GM19043 (cell line): ENCODE data around the gene LRRC8D.

Experiments
- ATAC-seq: cut with Tn5 transposase; IDR thresholded peaks from one replicate; pipeline ENCODE4 v1.9.1; 2021; ENCODE audit warnings: low read depth; ENCODE audit not compliant: unreplicated experiment

LRRC8D gene

DNA sequence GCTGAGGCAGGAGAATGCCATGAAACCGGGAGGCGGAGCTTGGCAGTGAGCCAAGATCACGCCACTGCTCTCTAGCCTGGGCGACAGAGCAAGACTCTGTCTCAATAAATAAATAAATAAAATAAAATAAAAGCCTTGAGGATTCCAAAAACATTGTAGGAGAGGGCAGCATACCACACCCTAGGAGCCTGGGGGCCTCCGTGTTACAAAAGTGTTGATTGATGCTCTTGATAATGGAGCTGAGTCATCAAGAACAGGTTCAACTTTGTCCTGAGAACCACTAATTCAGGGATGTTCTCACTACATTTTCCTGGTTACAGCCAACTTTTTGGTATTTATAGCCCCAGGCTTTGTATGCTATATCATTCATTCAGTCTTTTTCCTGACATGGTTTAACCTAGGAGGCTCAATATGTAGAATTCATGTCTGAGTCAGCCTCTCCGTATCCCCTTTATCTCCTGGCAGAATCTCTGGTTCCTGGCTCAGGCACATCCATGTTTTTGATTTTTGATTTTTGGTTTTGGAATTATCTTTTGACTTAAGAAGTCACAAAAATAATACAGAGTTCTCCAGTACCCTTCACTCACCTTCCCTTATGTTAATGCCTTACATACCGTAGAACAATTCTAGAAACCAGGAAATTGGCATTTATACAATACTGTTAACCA is 69.4 kb downstream of the LRRC8D start:
- ATAC-seq, result no peak

DNA sequence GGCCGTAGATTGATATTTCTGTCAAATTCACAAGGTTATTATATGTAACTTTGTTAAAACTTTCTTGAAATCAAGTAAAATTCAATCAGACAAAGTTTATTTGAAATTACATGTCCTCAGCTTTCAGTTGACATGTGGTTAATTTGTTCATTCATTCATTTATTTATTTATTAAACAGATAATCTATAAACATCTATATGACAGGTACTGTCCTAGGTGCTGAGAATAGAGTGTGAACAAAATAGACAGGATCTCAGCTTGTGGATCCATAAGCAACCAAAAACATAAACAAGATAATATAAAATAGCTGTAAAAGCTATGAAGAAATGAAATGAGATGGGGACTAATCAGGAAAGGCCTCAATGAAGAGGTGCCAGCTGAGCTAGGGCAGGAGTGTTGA is 72.0 kb downstream of the LRRC8D start:
- ATAC-seq, result no peak

DNA sequence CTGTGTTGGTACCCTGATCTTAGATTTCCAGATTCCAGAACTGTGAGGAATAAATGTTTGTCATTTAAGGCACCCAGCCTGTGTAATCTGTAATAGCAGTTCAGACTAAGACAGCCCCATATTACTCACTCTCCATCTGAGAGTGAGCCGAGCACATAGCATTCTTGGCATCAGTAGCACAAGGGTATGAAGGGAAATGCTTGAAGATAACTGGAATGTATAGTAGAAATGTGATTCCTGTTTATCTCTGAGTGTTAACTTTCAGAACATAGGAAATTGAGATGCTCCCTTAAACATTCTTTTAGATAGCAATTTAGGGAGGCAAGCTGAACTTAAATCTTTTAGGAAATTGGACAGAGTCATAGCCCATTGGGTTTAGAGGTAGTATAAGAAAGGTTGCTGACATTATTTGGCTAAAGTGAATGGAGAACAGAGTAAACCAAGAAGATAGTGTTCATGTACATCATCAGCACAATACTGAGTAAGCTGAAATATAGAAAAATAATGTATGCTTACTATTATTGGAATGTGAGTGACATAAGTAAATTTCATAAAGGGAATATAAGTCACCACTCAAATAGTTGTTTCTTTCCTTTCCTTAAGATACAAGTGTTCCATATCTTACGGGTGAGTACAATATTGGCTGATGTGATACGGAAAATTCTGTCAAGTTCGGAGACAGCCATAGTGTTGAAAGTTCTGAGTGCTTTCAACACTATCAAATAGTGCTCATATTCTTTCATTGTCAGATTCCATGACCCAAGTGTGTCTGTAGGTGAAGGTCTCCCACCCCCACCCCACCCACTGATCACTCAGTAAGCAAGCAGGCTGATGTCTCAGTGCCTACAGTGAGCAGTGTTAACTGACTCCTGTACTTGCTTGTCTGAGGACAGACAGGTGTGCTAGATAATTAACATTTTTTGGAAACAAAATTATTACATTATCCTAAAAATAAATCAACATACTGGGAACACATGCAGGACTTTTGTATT is 73.7 kb downstream of the LRRC8D start:
- ATAC-seq, result no peak

- no peak for ATAC-seq
Observed at GRCh38 chr1:89896105-89896942, 75.5 kb downstream of the LRRC8D start.

- no peak for ATAC-seq
Observed at GRCh38 chr1:89897347-89898133, 76.7 kb downstream of the LRRC8D start.

- ATAC-seq, result no peak
Observed at GRCh38 chr1:89898150-89898549, 77.3 kb downstream of the LRRC8D start.

DNA sequence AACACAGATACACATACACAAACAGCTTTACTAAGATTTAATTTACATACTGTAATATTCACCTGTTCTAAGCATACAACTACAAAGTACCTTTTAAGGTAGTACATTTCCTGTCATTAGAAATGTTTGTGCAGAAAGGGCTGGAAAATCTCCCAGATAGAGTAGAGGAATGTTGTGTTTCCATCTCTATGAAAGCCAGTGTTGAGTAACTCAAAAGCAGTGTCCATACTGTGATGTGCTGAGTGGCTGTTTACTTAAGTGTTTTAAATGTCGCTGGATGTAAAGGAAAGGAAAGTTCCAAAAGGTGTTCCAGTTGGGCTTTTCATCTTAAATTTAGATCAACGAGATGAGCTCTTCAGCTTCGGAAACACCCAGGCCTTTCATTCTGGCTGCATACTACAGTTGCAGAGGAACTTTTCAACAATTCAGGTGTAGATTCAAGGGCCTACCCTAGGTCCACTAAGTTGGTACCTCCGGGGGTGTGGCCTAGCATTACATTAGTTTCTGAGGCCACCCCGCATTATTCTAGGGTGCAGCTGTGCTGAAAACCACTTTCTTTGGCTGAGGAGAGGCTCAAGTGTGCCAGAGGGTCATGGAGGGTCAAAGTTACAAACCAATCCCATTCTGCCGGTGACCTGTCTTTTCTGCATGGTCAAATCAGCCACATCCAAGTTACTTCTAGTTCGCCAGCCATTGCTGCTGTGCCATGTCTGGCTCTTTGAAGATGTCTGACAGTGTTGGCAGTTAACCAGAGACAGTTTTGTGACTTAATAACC is 78.1 kb downstream of the LRRC8D start:
- no peak for ATAC-seq

GRCh38 chr1:89900323-89900722 is 79.5 kb downstream of the LRRC8D start:
- ATAC-seq, result no peak

GRCh38 chr1:89900791-89901708 is 80.2 kb downstream of the LRRC8D start:
- no peak for ATAC-seq

DNA sequence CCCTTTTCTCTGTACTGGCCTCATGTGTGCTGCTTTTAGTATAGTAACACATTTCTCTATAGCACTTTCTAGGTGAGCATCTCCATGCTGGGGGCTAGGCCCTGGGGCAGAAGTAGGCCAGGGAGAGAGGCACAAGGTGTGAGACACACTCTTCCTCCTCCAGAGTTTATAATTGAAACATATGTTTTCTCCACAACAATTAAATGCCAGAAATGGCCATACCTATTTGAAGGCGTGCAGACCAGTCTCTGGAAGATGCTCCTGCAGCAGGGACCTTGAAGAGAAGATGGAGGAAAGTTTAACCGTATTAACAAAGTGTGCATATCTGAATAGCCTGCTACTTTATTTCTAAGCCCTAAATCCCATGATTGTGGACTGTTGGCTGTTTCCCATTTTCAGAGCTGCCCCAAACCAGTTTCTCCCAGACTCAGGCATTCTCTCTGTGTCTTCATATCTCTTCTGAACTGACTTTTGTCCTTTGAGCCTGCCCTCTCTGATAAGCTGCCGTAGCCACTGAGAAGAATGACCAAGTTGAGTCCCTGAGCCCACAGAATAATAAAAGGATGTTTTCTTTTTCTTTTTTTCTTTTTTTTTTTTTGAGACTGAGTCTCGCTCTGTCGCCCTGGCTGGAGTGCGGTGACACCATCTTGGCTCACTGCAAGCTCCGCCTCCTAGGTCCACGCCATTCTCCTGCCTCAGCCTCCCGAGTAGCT is 81.3 kb downstream of the LRRC8D start:
- no peak for ATAC-seq

- no peak for ATAC-seq
Observed at GRCh38 chr1:89903550-89903949, 82.7 kb downstream of the LRRC8D start.

GRCh38 chr1:89904219-89904980 is 83.6 kb downstream of the LRRC8D start:
- ATAC-seq, result no peak

GRCh38 chr1:89905395-89906058 is 84.7 kb downstream of the LRRC8D start:
- no peak for ATAC-seq

DNA sequence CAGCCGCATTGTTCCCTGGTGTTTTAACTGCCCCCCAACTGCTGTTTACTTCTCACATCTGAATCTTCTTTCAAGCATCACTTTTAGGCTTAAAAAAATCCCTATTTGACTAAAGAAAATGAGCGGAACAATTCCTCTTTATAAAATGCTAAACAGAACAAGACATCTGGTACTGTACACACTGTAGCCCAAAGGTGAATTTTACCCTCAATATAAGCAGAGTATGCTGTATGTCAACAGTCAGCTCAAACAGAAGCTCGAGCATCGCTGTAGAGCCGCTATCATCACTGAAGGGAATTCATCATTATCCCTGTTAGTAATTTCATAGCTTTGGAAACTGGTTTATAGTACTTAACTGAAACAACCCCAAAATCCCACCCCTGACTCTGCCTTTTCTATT is 85.3 kb downstream of the LRRC8D start:
- no peak for ATAC-seq

DNA sequence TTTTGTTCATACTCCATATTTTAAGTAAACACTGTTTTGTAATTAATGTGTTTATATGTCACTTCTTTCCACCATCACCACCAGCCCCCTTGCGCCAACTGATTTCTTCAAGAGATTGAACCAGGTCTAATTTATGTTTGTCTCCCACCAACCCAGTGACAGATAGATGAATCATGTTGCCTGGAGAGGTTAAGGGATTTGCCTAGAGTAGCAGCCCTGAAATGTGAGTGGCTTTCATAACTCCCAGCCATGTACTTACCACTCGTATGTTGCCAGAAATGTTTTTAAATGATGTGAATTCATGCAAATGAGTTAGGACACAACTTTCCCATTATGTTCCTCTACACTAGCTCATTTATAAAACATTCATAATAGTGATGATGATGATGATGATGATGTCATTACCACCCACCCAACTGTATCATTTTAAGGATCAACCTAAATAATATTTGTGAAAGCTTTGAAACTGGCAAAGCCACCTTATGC is 86.9 kb downstream of the LRRC8D start:
- ATAC-seq, result no peak

DNA sequence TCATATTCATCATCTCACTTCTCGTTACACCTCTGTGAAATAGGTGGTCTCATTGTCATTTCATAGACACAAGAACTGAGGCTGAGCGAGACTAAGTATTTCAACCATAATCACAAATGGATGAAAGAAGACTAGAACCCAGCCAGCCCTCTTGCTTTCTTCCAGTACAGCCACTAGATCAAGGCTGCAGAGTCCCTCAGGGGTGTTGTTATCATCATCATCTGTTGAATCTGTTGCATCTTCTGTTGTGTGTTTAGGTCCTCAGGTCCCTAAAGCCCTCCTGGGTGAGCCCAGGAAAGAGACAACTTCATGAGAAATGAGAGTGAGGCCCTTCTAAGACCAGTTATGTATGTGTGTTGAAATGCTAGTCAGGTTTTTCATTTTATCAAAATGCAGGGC is 87.4 kb downstream of the LRRC8D start:
- ATAC-seq, result no peak
